Stimulated activated CD4-positive, alpha-beta T cell treated with anti-CD3 and anti-CD28 coated beads, Interleukin-2, amount 100 ng/mL, for 48 hours (primary cell): ENCODE results near the gene ZNF385B.
"Not testable (repeated sequence)": the region's sequence is repeated elsewhere in the genome, so short reads cannot be mapped to it uniquely, and the experiment has no call there.

Experiments
- DNase-seq, 2 donors: peaks; one replicate each; pipeline ENCODE4 v3.0.0-alpha.2; 2020

The ZNF385B gene

DNA sequence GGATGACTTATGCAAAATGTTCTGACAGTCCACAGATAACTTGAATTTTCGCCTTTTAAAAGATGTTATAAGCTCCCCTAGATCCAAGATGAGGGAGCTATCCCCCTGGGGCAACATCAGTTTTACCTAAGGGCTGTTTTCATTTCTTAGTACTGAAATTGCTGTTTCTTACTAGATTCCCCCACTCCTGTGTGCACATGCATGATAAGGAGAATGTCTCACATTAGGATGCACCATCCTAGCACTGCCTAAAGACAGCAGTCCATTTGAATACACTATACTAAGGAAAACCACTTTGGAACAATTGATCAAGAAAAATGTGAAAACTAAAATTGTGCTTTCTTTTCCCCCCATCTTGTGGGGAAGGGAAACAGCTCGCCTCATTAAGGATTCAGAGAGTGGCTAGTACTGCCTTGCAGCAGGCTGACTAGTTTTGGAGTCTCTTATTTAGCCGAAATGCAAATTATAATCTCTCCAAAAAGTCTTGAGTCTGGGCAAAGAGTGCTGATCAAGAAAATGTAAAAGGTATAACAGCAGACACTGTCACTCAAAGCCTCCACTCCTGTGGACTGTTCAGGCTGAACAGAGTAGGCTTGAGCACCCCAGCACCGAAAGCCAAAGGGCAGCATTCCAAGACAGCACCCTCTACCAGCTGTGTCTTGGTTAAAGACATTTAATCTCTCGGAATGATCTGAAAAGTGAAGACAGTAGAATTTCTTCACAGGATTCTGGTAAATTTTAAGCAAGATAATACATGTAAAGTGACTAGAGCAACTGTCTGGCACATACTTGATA is 65.0 kb downstream of the ZNF385B start:
- no peak for DNase-seq

GRCh38 chr2:179793902-179794301 is 67.5 kb downstream of the ZNF385B start:
- DNase-seq = no peak

DNA sequence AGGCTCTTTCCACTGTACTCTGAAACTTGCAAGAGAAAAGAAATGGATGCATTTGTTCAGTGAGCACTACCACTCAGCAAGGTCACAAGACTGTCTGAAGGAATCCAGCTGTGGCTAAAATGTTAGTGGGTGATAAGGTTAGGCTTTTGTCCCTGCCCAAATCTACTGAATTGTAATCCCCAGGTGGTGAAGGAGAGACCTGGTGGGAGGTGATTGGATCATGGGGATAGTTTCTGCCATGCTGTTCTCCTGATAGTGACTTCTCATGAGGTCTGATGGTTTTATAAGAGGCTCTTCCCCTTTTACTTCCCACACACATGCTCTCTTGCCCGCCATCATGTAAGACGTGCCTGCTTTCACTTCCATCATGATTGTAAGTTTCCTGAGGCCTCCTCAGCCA is 68.2 kb downstream of the ZNF385B start:
- DNase-seq = no peak

- no peak for DNase-seq
Observed at GRCh38 chr2:179790235-179791217, 70.9 kb downstream of the ZNF385B start.

DNA sequence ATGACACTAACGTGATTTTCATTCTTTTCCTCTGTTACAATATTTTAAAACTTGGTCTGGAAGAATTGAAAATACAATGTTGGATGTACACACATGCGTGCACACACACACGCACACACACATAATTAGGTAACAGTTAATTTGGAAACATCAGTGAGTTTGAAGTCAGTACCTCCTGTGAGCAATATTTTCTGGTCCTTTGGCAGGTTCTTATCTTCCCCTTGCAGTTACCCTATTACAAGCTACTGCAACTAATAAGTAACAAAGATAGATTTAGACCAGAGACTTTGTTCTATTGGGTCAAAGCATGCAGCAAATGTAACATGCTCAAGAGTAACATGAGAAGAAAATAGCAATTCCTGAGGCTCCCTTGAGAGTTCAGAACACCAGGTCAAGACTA is 73.3 kb downstream of the ZNF385B start:
- no peak for DNase-seq

DNA sequence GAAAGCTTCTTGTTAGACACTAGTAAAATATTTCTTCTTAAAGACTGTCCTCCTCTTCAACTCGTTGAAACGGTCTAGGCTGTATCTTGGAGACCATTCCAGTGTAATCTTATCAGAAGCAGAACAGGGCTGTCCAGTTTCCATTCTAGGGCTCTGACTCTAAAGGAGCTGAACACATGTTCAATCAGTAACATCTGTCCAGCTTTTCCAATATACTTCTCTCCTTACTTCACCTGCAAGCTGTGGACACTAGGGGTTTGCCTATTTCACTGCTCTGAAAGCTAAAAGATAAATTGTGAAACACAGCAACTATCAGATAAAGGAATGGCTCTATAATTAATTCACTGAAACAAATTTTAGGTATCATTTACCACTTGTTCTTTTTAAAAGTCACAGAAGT is 73.8 kb downstream of the ZNF385B start:
- no peak for DNase-seq

DNA sequence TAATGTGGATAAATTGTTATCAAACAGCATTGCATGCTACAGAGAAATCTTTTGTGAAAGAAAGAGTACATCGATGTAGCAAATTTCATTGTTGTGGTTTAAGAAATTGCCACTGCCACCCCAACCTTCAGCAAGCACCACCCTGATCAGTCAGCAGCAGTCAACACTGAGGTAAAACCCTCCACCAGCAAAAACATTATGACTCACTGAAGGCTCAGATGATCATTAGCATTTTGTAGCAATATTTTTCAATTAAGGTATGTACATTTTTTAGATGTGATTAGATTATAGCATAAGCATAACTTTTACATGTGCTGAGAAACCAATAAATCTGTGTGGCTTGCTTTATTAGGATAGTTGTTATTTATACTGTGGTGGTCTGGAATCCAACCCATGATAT is 75.5 kb downstream of the ZNF385B start:
- DNase-seq = no peak

DNA sequence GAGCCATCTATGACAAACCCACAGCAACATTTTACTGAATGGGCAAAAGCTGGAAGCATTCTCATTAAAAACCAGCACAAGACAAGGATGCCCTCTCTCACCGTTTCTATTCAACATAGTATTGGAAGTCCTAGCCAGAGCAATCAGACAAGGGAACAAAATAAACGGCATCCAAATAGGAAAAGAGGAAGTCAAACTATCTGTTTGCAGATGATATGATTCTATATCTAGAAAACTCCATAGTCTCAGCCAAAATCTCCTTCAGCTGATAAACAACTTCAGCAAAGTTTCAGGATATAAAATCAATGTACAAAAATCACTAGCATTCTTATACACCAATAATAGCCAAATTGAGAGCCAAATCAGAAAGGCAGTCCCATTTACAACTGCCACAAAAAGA is 79.1 kb downstream of the ZNF385B start:
- not testable (repeated sequence) for DNase-seq

DNA sequence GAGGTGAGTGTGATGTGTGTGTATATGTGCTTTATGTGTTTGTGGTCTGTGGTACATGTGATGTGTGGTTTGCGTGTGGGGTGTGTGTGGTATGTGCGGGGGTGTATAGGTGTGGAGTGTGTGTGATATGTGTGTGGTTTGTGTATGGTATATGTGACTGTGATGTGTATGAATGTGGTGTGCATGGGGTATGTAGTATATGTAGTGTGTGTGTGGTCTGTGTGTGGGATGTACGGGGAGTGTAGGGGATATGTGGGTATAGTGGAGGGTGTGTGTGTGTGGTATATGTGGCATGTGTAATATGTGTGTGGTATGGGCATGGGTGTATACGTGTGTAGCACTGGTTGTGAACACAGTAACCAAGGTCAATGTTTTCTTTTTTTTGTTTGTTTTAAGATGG is 87.4 kb downstream of the ZNF385B start:
- DNase-seq = no peak

GRCh38 chr2:179772346-179772745 is 89.1 kb downstream of the ZNF385B start:
- no peak for DNase-seq

DNA sequence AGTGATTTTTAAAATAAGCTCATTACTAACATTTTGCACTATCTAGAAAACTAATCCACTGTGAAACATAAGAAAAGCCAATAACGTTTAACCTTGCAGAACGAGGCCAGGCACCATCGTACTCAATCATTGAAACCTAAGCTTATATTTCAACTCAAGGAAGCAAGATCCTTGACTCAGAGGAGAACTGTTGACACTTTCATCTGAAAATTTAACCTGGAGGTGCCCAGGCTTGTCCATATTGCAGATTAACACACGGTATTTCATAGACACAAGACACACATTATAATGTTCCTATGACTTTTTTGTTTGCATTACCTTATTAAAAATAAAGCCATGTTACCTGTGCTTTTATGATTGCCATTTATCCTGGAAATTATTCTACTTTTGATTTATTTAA is 89.6 kb downstream of the ZNF385B start:
- DNase-seq = no peak

DNA sequence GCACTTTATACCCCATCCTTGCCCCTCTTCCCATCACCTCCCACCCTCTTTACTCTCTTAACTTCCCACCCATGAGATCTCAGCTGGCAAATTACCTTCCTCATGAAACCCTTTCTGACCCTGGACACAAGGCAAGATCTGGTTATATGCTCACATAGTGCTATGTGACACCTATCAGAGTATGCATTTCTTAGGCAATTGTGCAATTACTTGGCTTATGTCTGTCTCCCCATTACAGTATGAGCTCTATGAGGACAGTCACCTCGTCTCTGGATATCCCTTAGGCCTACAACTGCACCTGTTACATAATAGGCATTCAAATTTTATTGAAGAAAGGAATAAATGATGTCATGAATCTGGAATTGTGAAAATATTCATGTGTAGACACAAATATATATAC is 91.4 kb downstream of the ZNF385B start:
- DNase-seq = no peak

DNA sequence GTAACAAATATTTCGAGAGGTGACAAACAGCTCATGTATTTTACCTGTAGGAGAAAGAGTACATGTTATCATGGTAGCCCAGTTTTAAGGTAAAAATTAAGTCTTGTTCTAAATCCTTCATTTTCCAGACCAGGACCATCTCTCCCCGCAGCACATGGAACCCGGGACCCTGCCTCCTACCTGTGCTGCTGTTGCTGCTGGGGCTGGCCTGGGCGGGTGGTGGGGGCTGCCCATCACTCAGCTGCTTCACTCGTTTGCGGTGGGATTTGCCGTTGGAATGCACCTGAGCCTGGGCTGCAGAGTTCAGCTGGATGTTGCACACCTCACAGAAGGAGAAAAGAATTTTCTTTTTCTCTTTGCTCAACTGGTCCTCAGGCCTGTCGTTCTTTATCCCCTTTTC is 92.1 kb downstream of the ZNF385B start:
- DNase-seq = no peak

GRCh38 chr2:179768765-179769164 is 92.6 kb downstream of the ZNF385B start:
- DNase-seq = no peak

DNA sequence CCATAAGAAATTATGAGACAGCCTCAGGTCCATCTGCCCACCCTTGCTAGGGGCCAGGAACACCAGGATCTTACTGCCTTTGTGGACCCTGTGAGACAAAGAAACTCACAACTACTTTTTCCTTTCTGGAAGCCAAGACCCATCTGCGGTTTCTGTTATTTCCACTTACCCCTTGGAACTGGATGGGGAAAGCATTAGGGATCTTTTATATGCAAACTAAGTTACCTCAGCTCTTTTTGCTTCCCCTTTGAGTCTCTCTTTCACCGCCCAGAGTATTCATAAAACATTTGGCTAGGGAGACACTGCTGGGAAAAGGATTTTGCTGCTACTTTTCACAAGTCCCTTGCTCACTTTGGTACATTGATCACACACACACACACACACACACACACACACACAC is 95.7 kb downstream of the ZNF385B start:
- no peak for DNase-seq

GRCh38 chr2:179764710-179765109 is 96.7 kb downstream of the ZNF385B start:
- DNase-seq = no peak

GRCh38 chr2:179758636-179759035 is 102.8 kb downstream of the ZNF385B start:
- DNase-seq = no peak

- DNase-seq = no peak
Observed at GRCh38 chr2:179751163-179751809, 110.1 kb downstream of the ZNF385B start.

DNA sequence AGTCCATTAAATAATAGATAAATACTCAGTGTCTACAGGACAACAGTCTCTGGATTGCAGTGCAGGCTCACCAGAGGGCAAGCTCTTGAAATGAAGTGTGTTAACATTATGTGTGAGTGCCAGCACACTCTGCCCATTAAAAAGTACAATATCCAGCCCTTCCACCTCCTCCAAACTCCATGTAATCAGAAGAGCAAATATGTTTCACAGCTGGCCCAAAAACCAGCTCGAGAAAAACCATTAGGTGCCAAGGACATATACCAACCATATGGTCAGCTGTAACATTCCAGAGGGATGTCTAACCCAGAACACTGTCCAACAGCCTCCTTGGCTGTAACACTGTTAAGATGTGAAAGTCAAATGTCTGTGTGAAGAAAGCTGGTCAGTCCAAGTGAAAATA is 112.2 kb downstream of the ZNF385B start:
- DNase-seq = no peak

- no peak for DNase-seq
Observed at GRCh38 chr2:179746981-179747380, 114.4 kb downstream of the ZNF385B start.

DNA sequence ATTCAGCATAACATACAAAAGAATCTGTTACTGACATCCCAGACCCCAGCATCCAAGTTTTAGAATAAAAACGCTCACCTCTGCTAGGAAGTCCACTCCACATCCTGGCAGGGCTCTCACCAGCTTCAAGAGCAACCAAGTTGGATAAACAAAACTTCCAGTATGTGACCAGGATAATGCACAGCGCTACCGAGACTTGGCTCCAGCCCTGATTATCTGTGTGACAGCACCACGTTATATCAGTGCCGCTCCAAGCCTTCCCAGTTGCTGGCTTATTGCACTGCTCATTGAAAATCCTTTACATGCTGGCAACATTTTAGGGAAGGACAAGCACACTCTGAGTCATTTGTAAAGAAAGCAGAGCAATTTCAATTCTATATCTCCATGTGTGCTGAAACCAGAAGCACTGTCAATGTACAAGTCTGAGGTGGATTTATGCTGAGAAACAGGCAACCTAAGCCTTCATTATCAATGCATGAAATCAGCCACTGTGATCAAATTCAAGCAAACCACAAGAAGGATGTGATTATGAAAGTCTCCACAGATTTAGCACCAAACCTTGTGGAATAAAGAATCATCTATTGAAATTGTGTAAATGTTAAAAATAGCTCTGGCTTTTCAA is 115.7 kb downstream of the ZNF385B start:
- no peak for DNase-seq

- no peak for DNase-seq
Observed at GRCh38 chr2:179744401-179744800, 117.0 kb downstream of the ZNF385B start.

GRCh38 chr2:179741317-179741716 is 120.1 kb downstream of the ZNF385B start:
- no peak for DNase-seq
